T-helper 9 cell (primary cell): ENCODE results near the gene SULT6B1.
"Not testable (repeated sequence)": the region's sequence is repeated elsewhere in the genome, so short reads cannot be mapped to it uniquely, and the experiment has no call there.

Experiments used
- DNase-seq: peaks from one replicate; pipeline ENCODE4 v3.0.0-alpha.2; 2020
- total RNA-seq, 2 donors: gene quantifications; one replicate each; lab custom pipeline; 2026; lab: John Stamatoyannopoulos, UW

Gene SULT6B1
- total RNA-seq: 0 reads per million in 2 donors

- DNase-seq: no peak
Measured at GRCh38 chr2:37188570-37188969, at the start of gene SULT6B1. Gene SULT6B1 (minus strand): TSS chr2:37188670. CDS start chr2:37188640, 30 bp downstream.

GRCh38 chr2:37232131-37232933, 43.9 kb upstream of the SULT6B1 start:
- DNase-seq: no peak

GRCh38 chr2:37231241-37232130, 43.0 kb upstream of the SULT6B1 start, which contains the start of the genes CEBPZ and NDUFAF7:
Gene CEBPZ (minus strand): TSS chr2:37231596. CDS start chr2:37231567, 29 bp downstream.
Gene NDUFAF7 (plus strand): TSS chr2:37231658. CDS start chr2:37231706, 48 bp downstream.
- peak; percentile 79 for DNase-seq

GRCh38 chr2:37230581-37230980, 42.1 kb upstream of the SULT6B1 start:
- DNase-seq: no peak

- DNase-seq: no peak
Measured at GRCh38 chr2:37228788-37229187, 40.3 kb upstream of the SULT6B1 start.

GRCh38 chr2:37226863-37227262, 38.4 kb upstream of the SULT6B1 start:
- DNase-seq: no peak

- DNase-seq: not testable (repeated sequence)
Measured at GRCh38 chr2:37225129-37225528, 36.7 kb upstream of the SULT6B1 start.

- no peak for DNase-seq
Measured at GRCh38 chr2:37224063-37224462, 35.6 kb upstream of the SULT6B1 start.

GRCh38 chr2:37223131-37223530, 34.7 kb upstream of the SULT6B1 start:
- no peak for DNase-seq

GRCh38 chr2:37219046-37219445, 30.6 kb upstream of the SULT6B1 start:
- no peak for DNase-seq

GRCh38 chr2:37215250-37215649, 26.8 kb upstream of the SULT6B1 start:
- no peak for DNase-seq

GRCh38 chr2:37211939-37212338, 23.5 kb upstream of the SULT6B1 start:
- DNase-seq: no peak

- no peak for DNase-seq
Measured at GRCh38 chr2:37211212-37211611, 22.7 kb upstream of the SULT6B1 start.

GRCh38 chr2:37206760-37207159, 18.3 kb upstream of the SULT6B1 start:
- not testable (repeated sequence) for DNase-seq

GRCh38 chr2:37205689-37206341, 17.3 kb upstream of the SULT6B1 start:
- no peak for DNase-seq

GRCh38 chr2:37205071-37205661, 16.7 kb upstream of the SULT6B1 start:
- not testable (repeated sequence) for DNase-seq

- DNase-seq: no peak
Measured at GRCh38 chr2:37203708-37204107, 15.2 kb upstream of the SULT6B1 start.

- no peak for DNase-seq
Measured at GRCh38 chr2:37201766-37202165, 13.3 kb upstream of the SULT6B1 start.

- DNase-seq: no peak
Measured at GRCh38 chr2:37201208-37201607, 12.7 kb upstream of the SULT6B1 start.

GRCh38 chr2:37198681-37199065, 10.2 kb upstream of the SULT6B1 start:
- no peak for DNase-seq

GRCh38 chr2:37196320-37197195, 8.1 kb upstream of the SULT6B1 start, which contains the start of gene CEBPZOS:
Gene CEBPZOS (plus strand): TSS chr2:37196496. CDS start chr2:37199705, 3,209 bp downstream.
- DNase-seq: peak; percentile 91
